Globus pallidus (tissue), 1 donor: ENCODE data around the gene FOXJ1.

Experiments
- DNase-seq: peaks from one replicate; pipeline ENCODE4 v3.0.0-alpha.2; 2015; ENCODE audit warnings: low spot score

The FOXJ1 gene

GRCh38 chr17:76091526-76092286 lies 49.3 kb downstream of the FOXJ1 start:
- no peak for DNase-seq

- DNase-seq = no peak
Observed at GRCh38 chr17:76090517-76091129, 50.4 kb downstream of the FOXJ1 start.

GRCh38 chr17:76089680-76090516 lies 51.1 kb downstream of the FOXJ1 start:
- no peak for DNase-seq

- DNase-seq = no peak
Observed at GRCh38 chr17:76088868-76089576, 52.0 kb downstream of the FOXJ1 start.

- DNase-seq = no peak
Observed at GRCh38 chr17:76088041-76088867, 52.8 kb downstream of the FOXJ1 start.

GRCh38 chr17:76087531-76087930 lies 53.5 kb downstream of the FOXJ1 start:
- DNase-seq = no peak

- DNase-seq = no peak
Observed at GRCh38 chr17:76086384-76086783, 54.7 kb downstream of the FOXJ1 start.
